Stomach smooth muscle (tissue), 2 donors: ENCODE data around the gene ACTR8.

ENCODE experiments used
- H3K27ac ChIP-seq: one replicate; pipeline ENCODE4 v1.7.0; 2013; ENCODE audit warnings: mild to moderate bottlenecking, low read length, inconsistent platforms
- H3K27me3 ChIP-seq, 2 donors: one replicate each; pipeline ENCODE4 v1.7.0; 2013; ENCODE audit warnings: low read length in 2 of 2; ENCODE audit not compliant: insufficient read depth in 2 of 2, control insufficient read depth in 1 of 2
- H3K36me3 ChIP-seq, 2 donors: one replicate each; pipeline ENCODE4 v1.7.0; 2013; ENCODE audit warnings: low read length in 2 of 2; ENCODE audit not compliant: control insufficient read depth in 2 of 2, insufficient read depth in 2 of 2
- H3K4me1 ChIP-seq: one replicate; pipeline ENCODE4 v1.7.0; 2013; ENCODE audit warnings: low read length; ENCODE audit not compliant: control insufficient read depth, insufficient read depth
- H3K4me3 ChIP-seq, 2 donors: one replicate each; pipeline ENCODE4 v1.7.0; 2013; ENCODE audit warnings: low read length in 2 of 2
- H3K9ac ChIP-seq, 2 donors: one replicate each; pipeline ENCODE4 v1.7.0; 2013; ENCODE audit warnings: low read length in 2 of 2, mild to moderate bottlenecking in 1 of 2
- H3K9me3 ChIP-seq, 2 donors: one replicate each; pipeline ENCODE4 v1.7.0; 2013; ENCODE audit warnings: low read length in 2 of 2; ENCODE audit not compliant: control insufficient read depth in 2 of 2
- donor health status: healthy.
- donor health status: Pancreatic carcinoma.

ACTR8 gene

GRCh38 chr3:53891497-53892285, 9.7 kb upstream of the ACTR8 start, which contains the start of gene SELENOK:
TSS of gene SELENOK (minus strand) at chr3:53891859.
- peak within 1 kb of the TSS; percentile 91 for H3K9ac ChIP-seq
- peak within 1 kb of the TSS; percentile 80 to 89 for H3K4me3 ChIP-seq
- H3K27me3 ChIP-seq = no peaks in the 10 kb centered on the region
- peaks cover 0 to 4% of the 10 kb centered on the region in 2 donors for H3K36me3 ChIP-seq
- H3K4me1 ChIP-seq = peaks cover 12% of the 10 kb centered on the region
- peak within 1 kb of the TSS; percentile 90 for H3K27ac ChIP-seq
- no peaks in the 10 kb centered on the region for H3K9me3 ChIP-seq

DNA sequence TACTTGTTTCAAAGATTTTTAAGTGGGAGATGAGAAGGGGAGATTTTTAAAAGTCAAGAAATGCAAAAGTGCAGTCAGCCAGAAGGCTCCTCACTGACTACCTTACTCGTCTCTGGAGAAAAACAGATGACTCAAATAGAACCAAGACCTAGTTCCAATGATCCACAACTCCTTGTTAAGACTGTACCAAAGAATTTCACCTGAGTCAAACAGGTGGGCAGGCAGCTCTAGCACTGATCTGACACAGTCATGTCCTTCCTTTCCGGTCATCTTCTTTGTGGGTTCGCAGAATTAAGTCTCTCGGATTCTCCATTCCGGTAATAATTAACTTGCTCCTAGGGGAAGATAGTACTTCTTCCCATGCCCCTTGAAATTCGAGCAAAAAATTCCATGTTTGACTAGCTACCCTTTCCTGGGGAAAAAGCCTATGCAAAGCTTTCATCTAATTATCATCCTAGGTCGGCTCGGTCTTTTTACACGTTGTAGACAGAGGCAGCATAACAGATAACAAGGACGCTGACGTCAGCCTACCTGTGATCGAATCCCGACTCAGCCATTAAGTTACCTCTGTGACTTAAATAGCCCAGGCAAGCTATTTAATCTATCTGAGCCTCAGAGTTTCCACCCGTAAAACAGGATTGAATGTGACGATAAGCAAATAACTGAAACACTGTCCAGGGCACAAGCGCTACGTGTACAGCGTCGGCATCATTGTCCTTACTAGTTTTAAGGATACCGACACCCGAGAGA, 8.9 kb upstream of the ACTR8 start:
- H3K9ac ChIP-seq = peak overlapping the region; percentile 91
- peaks cover 2 to 4% of the 10 kb centered on the region in 2 donors for H3K36me3 ChIP-seq
- no peaks in the 10 kb centered on the region for H3K9me3 ChIP-seq
- peaks cover 12% of the 10 kb centered on the region for H3K4me1 ChIP-seq
- peak overlapping the region; percentile 80 to 89 for H3K4me3 ChIP-seq
- no peaks in the 10 kb centered on the region for H3K27me3 ChIP-seq
- H3K27ac ChIP-seq = peak overlapping the region; percentile 90

GRCh38 chr3:53888232-53888631, 6.3 kb upstream of the ACTR8 start:
- no peak overlapping the region for H3K27ac ChIP-seq
- H3K27me3 ChIP-seq = no peaks in the 10 kb centered on the region
- H3K4me1 ChIP-seq = peaks cover 12% of the 10 kb centered on the region
- no peaks in the 10 kb centered on the region for H3K9me3 ChIP-seq
- H3K4me3 ChIP-seq = no peak overlapping the region
- H3K9ac ChIP-seq = no peak overlapping the region
- H3K36me3 ChIP-seq = peaks cover 13 to 18% of the 10 kb centered on the region in 2 donors

DNA sequence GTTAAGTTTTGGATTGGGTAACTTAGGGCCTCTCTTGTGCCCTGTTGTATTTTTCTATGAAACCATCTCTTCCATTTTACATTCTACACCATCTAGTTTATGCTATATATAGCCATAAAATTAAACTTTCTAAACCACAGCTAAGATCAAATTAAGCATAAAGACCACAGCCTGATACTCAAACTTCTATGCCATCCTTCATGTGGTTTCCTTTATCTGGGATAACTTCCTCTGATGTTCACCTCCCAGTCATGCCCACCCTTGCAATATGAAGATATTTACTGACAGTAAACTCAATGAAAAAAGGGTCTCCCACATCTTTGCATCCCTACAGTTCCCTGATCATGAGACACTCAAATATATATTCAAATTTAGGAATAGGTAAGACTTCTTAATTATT, 5.5 kb upstream of the ACTR8 start:
- Histone ChIP-seq H3K27me3 (no peaks in the 10 kb centered on the region), H3K4me1 (peaks cover 11% of the 10 kb centered on the region), H3K36me3 (peaks cover 13 to 18% of the 10 kb centered on the region in 2 donors), H3K4me3 (no peak overlapping the region), H3K9me3 (no peaks in the 10 kb centered on the region), H3K9ac (no peak overlapping the region), H3K27ac (no peak overlapping the region)

DNA sequence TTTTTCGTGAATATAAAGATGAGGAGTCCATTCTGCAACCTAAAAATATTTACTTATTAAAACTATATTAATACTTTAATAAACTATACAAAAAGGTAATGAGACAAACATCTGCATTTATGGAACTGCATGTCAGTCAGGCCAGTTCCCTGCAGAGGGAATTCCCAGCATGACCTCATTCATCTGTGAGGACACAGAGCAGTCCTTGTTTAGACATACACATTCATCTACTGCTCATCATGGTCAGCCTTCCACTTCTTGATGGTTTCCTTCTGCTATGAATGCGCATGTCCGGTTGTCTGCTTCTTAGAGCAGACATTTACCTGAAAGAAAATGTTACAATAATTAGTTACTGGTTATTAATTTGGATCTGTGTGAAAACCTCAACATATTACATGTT, 3.3 kb upstream of the ACTR8 start:
- H3K27ac ChIP-seq = no peak overlapping the region
- H3K4me3 ChIP-seq = no peak overlapping the region
- no peak overlapping the region for H3K9ac ChIP-seq
- H3K27me3 ChIP-seq = no peaks in the 10 kb centered on the region
- peaks cover 8% of the 10 kb centered on the region for H3K4me1 ChIP-seq
- peaks cover 13 to 18% of the 10 kb centered on the region in 2 donors for H3K36me3 ChIP-seq
- H3K9me3 ChIP-seq = no peaks in the 10 kb centered on the region

DNA sequence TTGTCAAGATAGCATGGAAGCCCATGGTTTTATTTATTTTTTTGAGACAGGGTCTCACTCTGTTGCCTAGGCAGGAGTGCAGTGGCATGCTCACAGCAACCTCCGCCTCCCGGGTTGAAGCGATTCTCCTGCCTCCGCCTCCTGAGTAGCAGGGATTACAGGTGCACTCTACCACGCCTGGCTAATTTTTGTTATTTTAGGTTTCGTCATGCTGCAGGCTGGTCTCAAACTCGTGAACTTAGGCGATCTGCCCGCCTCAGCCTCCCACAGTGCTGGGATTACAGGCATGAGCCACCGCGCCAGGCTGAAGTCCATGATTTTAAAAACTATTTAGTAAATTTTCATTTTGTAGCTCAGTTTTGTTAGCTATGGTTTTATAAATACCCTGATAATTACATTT, 2.7 kb upstream of the ACTR8 start:
- no peak overlapping the region for H3K27ac ChIP-seq
- no peaks in the 10 kb centered on the region for H3K27me3 ChIP-seq
- peaks cover 8% of the 10 kb centered on the region for H3K4me1 ChIP-seq
- no peaks in the 10 kb centered on the region for H3K9me3 ChIP-seq
- peaks cover 16 to 19% of the 10 kb centered on the region in 2 donors for H3K36me3 ChIP-seq
- no peak overlapping the region for H3K4me3 ChIP-seq
- no peak overlapping the region for H3K9ac ChIP-seq

DNA sequence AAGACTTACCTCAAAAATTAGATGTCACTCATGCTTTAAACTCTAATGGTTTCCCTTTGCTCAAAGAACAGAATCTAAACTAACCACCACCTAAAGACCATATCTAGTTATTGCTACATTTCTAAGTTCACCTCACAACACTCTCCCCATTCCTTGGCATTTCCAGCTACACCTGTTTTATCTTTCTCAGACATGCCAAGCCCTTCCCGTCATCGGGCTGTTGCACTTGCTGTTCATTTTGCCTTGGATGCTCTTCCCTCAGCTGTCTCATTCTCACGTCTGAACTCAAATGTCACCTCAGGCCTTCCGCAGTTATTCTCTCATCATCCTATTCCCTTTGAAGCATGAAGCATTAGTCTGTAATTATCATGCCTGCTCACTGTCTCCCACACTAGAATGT, 1.1 kb upstream of the ACTR8 start:
- Histone ChIP-seq H3K27me3 (no peaks in the 10 kb centered on the region), H3K9me3 (no peaks in the 10 kb centered on the region), H3K4me1 (peaks cover 8% of the 10 kb centered on the region), H3K36me3 (peaks cover 22% of the 10 kb centered on the region in 2 donors), H3K27ac (no peak overlapping the region), H3K4me3 (no peak overlapping the region), H3K9ac (no peak overlapping the region)

- Histone ChIP-seq H3K4me3 (peak overlapping the region; percentile 88 to 91), H3K9me3 (no peaks in the 10 kb centered on the region), H3K27me3 (no peaks in the 10 kb centered on the region), H3K36me3 (peaks cover 28 to 30% of the 10 kb centered on the region in 2 donors), H3K4me1 (peaks cover 8% of the 10 kb centered on the region), H3K27ac (no peak overlapping the region), H3K9ac (peak overlapping the region; percentile 3 to 71)
These were observed 1.3 kb downstream of the ACTR8 start for GRCh38 chr3:53880396-53881345.

DNA sequence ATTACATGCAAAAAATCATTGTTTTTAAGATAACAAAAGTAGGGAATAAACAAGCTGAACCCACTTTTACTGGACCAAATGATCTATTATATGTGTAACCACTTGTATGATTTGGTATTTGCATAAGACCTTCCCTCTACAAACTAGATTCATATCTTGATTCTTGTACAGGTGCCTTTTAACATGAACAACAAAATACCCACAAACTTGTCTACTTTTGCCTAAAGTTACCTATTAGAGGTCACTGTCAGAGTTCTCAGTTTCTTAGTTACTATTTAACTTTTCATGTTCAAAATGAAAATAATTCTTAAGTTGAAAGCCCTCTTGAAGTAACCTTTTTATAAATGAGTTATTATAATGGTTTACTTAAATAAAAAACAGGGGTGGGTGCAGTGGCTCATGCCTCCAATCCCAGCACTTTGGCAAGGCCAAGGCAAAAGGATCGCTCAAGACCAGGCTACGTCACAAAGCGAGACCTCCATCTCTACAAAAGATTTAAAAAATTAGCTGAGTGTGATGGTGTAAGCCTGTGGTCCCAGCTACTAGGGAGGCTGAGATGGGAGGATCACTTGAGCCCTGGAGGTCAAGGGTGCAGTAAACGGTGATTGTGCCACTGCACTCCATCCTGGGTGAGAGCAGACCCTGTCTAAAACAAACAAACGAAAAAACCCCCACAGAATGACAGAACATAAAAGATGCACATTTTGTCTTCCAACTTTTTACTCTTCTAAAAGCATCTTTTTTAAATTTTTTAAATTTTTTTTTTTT, 16.0 kb downstream of the ACTR8 start:
- Histone ChIP-seq H3K4me3 (no peak overlapping the region), H3K36me3 (peaks cover 30 to 45% of the 10 kb centered on the region in 2 donors), H3K27me3 (no peaks in the 10 kb centered on the region), H3K9ac (no peak overlapping the region), H3K27ac (no peak overlapping the region), H3K9me3 (no peaks in the 10 kb centered on the region), H3K4me1 (no peaks in the 10 kb centered on the region)

GRCh38 chr3:53863145-53863544, 18.8 kb downstream of the ACTR8 start:
- Histone ChIP-seq H3K4me1 (no peaks in the 10 kb centered on the region), H3K9ac (no peak overlapping the region), H3K27me3 (no peaks in the 10 kb centered on the region), H3K9me3 (no peaks in the 10 kb centered on the region), H3K4me3 (no peak overlapping the region), H3K36me3 (peaks cover 19 to 28% of the 10 kb centered on the region in 2 donors), H3K27ac (no peak overlapping the region)
